NCI-H2081 (cell line): ENCODE measurements around the gene ENTPD8.
A peak's percentile ranks its signal among the peaks of the same experiment; 100 is the strongest.
"Not testable (repeated sequence)": the region's sequence is repeated elsewhere in the genome, so short reads cannot be mapped to it uniquely, and the experiment has no call there.

Experiments
- DNase-seq, 2 experiments: peaks; one replicate each; lab custom pipeline; 2025; lab: John Stamatoyannopoulos, UW

ENTPD8 gene

DNA sequence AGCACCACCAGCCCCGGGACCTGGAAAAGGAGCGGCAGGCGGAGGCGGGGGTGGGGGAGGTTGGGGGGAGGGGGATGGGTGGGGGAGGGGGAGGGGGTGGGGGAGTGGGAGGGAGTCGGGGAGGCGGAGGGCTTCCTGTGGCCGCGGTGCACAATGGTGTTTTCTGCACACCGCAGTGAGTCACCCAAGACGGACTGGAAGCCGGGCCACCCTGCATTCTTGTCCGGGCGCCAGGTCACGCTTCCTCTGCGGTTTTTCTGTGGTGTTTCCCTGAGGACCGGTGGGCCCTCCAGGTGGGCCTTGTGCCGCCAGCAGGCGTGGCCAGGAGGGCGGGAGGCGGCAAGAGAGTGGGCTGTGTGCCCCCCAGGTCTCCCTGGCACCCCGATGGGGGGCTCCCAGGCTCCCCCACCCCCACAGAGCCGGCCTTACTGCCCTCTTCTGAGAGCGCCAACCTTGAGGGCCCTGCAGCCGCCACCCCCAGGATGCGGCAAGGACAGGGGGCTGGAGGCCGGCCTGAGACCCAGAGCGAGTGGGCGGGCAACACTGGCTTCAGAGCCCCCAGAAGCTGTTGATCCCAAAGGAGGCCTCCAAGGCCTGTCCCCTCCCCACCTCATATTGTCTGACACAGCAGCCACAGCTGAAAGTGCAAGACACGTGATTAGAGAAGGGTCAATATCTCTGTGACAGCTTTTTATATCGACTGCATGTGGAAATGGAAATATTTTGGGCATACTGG is 29.3 kb downstream of the ENTPD8 start:
- DNase-seq = no peak

DNA sequence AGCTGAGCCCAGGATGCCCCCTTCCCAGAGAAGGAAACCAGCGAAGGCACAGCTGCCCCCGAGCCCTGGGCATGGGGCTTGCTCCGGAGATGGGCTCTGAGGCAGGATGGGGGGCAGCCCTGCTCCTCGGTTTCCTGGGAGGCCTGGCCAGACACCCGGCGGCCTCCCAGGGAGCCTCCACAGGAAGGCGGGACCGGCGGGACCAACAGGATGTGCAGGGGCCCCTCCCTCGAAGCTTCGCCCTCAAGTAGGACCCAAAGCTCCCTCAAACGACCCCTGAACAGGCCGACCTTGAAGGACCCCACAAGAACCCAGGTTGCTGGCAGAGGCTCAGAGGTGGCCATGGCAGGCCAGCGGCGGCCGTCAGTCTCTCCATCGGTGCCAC is 29.9 kb downstream of the ENTPD8 start:
- no peak for DNase-seq

DNA sequence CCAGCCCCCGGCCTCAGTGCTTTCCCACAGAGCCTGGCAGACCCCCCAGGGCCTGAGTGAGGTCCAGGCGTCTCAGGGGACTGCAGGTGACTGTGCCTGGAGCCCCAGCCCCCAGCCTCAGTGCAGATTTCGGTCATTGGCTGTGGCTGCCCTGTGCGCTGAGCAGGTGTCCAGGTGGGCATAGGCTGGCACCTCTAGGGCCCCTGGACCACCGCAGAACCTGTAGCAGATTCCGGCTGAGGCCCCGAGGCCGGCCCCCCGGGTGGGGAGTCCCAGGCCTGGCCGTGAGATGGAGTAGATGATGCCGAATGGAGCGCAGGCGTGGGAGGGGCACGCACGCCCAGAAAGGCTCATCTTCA is 30.3 kb downstream of the ENTPD8 start:
- DNase-seq = no peak

DNA sequence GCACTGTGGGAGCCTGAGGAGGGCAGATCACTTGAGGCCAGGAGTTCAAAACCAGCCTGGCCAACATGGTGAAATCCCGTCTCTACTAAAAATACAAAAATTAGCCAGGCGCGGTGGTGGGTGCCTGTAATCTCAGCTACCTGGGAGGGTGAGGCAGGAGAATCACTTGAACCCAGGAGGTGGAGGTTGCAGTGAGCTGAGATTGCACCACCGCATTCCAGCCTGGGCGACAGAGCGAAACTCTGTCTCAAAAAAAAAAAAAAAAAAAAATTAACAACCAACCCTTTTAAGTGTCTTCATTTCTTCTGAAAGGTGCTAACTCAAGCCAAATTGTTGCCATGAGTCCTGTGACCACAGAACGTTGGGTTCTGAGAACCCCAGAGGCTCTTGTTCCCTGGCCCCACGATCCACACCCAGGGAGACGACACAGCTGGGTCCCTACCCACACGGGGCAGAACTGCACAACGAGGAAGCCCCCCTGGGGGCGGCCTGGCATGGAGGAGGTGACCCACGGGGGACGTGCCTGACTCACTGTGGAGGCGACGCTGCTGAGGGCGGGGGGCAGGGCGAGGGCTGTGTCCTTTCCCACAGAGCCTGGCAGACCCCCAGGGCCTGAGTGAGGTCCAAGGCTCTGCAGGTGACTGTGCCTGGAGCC is 30.8 kb downstream of the ENTPD8 start:
- DNase-seq = not testable (repeated sequence)

DNA sequence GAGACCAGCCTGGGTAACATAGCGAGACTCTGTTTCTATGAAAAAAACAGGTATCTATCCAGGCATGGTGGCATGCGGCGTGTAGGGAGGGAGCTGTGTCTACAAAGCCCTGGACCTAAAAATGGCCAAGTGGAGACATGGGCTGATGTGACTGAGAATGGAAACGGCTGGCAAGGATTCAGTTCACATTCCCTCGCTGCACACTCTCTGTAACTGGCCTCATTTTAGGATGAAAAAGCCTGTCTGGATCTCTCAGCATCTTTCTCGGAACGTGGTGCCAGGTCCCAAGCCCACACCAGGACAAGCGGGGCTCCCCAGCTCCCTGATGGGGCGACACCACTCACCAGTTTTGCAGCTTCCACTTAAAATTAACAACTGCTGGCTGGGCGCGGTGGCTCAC is 31.6 kb downstream of the ENTPD8 start:
- DNase-seq = no peak

DNA sequence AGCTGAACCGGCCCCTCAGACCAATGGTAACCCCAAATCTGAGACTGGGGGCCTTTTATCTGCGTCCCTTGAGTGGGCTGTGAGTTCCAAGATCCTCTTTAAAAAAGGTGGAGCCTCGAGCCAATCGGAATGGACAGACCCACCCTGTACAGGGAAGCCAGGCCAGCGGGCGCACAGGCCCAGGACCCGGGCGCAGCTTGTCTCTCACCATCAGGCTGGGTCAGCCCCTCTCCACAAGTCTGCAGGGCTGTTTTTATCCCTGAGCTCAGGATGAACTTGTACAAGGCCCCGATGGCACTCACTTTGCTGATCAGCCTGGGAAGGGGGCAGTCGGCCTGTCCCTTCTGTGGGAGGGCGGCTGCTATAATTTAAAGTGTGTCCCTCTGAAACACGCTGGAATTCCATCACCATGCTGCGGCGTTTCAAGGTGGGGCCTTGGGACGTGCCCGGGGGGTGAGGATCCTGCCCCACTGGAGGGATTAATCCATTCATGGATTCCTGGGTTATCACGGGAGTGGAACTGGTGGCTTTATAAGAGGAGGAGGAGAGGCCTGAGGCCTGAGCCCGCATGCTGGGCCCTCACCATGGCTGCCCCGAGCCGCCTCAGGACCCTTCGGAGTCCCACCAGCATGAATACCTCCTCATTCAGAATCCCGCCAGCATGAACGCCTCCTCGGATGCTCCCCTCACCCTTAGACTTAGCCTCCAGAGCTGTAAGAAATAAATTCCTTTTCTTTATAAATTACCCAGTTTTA is 32.3 kb downstream of the ENTPD8 start:
- DNase-seq = no peak

DNA sequence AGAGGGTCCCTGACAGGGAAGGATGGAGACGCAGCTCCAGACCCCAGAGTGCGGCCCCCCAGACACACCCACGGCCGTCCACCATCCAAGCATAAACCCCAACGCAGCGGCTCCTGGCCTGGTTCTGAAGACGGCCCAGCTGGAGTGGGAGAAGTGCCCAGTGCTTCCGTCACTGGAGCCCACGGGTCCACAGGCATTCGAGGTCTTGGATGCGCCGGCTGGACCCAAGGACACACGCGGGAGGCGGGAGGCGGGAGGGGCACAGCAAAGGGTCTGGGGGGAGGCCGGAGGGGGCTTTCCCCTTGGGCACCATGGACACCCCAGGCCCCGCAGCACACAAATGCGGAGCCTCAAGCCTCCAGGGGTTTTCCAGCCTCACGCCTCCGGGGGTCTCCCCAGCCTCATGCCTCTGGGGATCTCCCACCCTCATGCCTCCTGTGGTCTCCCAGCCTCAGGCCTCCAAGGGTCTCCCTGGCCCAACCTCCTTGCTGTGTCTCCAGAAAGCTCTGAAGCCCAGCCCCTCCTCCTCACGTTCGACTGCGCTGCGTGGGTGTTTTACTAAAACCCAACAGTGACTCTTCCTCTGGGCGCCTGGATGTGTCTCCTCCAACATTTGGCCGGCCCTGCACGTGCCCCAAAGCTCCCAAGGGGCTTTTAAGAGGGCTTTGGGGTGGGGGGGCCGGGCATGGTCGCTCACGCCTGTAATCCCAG is 33.4 kb downstream of the ENTPD8 start:
- no peak for DNase-seq

DNA sequence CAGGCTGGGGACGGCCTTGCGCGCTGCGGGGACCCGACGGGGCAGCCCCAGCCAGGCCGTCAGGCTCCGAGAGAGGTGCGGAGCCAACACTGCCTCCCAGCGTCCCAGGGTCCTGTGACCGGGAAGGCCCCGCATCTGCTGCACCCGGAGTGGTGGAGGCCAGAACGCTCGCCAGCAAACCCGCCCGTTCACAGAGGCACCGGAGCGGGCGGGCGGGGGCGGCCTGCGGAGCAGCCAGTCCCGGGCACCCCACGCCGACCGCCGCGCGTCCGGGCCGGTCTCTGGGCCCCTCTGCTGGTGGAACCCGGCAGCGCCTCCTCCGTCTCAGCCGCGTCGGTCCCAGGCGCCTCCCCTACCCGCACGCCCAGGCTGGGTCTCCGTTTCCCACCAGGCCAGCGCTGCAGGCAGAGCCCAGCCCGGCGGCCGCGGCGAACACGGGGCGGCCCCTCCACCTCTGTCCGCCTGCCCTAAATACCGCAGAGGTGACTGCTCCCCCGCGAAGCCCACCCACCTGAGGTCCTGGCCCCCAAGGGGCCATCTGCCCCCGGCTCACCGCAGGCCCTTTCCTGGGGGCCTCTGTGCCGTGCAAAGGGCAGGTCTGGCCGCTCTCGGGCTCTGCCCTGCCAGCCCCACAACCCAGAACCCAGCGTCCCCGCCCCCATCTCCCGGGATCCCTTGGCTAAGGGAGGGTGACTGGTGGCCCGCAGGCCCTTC is 34.1 kb downstream of the ENTPD8 start:
- DNase-seq = peak; percentile 28 to 34

DNA sequence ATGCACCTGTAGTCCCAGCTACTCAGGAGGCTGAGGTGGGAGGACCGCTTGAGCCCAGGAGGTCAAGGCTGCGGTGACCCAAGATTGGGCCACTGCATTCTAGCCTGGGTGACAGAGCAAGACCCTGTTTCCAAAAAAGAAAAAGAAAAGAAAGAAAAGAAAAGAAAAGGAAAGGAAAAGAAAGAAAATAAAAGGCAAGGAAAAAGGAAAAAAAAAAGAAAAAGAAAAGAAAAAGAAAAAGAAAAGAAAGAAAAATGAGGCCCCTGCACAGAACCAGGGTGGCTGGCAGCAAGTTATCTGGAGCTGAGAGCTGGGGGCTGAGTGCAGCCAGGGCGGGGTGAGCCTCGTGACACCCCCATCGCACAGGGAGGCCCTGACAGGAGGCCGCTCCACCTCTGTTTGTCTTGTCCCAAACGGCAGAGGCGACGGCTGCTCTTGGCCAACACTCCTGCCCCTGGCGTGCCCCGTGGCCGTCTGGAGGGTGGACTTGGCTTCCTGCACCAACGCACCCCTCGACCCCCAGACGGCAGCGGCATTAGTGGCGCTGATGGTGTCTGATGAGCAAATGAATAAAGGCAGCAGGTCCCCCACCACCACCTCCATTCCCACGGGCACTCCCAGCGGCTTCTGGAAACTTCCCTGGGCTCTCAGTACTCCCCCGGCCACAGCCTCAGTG is 34.9 kb downstream of the ENTPD8 start:
- no peak for DNase-seq

DNA sequence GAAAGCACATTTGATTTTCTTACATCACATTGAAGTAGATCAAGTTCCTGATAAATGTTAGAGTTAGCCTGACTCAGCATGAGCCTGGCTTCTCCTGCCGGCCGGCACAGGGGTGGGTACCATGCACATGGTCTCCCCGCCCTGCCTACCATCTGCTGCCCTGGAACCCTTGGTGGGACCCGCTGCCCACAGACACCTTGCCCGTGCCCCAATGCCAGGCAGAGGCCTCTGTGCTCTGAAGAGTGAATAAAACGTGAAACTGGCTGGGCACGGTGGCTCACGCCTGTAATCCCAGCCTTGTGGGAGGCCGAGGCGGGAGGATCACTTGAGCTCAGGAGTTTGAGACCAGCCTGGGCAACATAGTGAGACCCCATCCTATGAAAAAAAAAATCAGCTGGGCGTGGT is 35.5 kb downstream of the ENTPD8 start:
- DNase-seq = no peak

DNA sequence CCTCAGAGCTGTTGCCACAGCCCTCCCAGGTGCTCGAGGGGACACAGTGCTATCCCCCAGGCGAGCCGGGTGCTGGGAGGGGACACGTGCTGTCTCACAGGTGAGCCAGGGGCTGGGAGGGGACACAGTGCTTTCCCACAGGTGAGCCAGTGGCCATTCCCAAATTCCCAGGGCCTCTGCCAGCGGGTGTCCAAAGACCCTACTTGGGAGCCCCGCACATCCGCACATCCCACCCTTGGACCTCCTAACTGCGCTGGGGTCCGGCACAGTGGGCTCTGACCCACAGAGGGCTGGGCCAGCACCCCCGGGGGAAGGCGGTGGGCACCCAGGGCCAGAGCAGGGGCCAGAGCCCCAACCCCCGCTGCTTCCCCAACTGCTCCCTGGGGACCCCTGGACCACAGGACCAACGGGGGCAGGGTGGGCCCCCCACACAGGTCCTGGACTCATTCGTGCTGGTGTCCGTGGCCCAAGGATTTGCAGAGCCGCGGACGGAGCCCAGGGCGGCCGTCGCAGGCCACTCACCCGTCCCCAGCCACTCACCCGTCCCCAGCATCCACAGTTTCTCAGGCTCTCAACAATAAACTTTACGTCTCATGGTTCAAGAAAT is 36.1 kb downstream of the ENTPD8 start:
- no peak for DNase-seq

DNA sequence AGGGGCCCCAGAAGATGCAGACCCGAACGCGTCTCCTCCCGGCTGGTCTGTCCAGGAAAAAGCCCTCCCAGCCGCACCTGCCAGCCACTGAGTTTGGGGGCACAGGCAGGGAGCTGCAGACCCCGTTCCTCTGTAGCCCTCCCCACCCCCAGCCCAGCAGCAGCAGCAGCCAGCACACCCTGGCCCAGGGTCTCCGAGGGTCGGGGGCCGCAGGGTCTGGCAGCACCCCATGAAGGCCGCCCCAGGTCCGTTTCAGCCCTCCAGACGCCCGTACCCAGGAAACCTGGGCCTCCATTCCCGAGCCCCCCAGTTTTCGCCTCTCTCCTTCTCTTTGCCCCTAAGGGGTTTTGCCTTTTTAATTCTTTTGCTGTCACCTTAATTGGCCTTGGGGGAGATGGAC is 37.9 kb downstream of the ENTPD8 start:
- DNase-seq = no peak

DNA sequence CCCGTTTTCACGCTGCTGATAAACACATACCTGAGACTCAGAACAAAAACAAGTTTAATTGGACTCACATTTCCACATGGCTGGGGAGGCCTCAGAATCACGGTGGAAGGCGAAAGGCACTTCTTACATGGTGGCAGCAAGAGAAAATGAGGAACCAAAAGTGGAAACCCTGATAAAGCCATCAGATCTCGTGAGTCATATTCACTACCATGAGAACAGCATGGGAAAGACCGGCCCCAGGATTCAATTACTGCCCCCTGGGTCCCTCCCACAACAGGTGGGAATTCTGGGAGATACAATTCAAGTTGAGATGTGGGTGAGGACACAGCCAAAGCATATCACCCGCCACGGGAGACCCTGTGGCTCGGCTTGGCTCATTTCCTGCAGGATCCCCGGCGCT is 38.4 kb downstream of the ENTPD8 start:
- DNase-seq = no peak

DNA sequence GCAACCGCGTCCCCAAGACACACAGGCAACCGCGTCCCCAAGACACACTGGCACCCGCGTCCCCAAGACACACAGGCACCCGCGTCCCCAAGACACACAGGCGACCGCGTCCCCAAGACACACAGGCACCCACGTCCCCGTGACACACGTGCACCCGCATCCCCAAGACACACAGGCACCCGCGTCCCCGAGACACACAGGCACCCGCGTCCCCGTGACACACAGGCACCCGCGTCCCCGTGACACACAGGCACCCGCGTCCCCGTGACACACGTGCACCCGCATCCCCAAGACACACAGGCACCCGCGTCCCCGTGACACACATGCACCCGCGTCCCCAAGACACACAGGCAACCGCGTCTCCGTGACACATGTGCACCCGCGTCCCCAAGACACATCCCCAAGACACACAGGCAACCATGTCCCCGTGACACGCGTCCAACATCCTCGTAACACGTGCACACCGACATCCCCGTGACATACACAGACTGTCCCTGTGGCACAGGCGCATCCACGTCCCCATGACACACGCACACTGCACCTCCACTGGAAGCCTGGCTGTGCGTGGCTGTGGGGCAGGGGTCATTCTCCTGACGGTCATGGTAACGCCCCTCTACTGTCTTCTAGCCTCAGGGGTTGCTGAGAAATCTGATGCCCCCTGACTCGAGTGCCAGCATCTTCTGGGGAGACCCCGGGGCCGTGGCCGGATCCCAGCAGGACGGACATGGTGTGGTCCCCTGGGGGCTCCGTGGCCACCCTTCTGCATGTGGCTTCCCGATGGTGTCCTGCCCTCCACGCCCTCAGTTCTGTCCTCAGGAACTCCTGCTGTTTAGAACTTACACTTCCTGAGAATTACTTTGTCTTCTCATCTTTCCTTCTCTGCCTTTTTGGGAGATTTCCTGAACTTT is 42.3 kb downstream of the ENTPD8 start:
- no peak for DNase-seq

DNA sequence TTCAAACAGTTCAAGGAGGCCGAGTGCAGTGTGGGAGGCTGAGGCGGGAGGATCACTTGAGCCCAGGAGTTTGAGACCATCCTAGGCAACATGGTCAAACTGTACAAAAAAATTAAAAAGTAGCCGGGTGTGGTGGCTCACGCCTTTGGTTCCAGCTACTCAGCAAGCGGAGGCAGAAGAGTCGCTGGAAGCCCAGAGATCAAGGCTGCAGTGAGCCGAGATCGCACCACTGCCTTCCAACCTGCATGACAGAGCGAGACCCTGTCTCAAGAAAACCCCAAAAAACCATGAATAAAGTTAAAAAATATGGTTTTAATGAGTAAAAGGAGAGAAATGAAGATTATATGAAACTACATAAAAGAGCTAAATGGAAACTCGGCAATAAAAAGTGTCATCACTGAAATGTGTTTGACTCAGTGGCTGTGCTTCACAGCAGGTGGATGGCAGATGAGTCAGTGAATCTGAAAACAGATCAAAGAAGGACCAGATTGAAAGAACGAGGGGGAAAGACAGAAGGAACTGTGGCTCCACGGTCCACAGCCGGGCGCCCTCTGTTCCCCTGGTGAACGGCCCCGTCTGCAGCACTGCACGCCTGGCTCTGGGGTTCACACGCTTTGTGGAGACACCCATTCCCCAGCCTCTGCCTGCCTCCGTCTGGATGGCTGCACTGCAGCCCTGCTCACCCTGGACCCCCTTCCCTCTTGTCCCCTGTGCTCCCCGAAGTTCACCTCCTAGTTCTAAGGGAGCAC is 43.3 kb downstream of the ENTPD8 start:
- no peak for DNase-seq

DNA sequence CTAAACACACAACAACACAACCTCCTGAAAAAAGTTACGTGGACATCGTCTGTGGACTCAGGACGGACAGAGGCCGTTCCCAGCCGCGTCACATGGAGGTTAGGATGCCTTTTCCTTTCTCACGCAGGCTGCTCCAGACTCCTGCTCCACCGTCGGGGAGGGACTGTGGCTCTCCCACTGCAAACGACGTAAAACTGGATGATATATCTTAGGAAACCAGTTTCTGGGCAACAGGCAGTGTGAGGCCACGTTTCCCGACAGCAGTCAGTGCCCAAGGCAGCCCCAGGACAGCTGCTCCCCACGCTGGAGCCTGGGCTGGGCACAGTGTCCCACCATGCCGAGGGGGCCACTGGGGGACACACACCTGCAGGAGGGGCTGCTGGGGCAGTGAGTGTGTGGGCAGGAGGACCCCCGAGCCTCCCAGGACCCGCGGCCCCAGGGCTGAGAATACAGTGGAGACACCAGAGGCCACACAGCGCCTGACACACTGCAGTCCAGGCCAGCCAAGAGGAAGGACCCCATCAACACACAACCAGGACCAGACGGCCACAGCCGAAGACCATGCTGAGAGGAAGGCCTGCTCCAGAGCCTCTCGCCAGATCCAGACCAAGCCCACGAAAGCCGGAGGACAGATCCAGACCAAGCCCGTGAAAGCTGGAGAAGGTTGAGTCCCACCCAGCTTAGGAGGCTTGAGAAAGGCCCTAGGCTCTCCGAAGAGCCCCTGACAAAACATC is 44.4 kb downstream of the ENTPD8 start:
- no peak for DNase-seq

DNA sequence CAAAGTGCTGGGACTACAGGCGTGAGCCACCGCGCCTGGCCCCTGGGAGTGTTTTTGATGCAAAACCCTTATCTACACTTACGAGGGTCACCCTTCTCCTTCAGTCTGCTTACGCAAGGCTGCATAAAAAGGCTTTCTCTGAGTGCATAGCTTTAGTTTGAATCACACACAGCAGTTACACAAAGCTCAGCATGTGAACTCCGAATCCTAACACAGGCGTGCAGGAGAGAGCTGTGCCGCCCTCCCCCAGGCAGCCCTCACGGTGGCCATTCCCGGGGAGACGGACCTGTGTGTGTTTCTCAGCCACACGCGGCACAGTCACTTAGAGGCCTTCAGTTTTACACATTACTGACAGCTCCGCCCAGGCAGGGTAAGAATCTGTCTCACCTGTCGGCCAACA is 44.9 kb downstream of the ENTPD8 start:
- DNase-seq = no peak

DNA sequence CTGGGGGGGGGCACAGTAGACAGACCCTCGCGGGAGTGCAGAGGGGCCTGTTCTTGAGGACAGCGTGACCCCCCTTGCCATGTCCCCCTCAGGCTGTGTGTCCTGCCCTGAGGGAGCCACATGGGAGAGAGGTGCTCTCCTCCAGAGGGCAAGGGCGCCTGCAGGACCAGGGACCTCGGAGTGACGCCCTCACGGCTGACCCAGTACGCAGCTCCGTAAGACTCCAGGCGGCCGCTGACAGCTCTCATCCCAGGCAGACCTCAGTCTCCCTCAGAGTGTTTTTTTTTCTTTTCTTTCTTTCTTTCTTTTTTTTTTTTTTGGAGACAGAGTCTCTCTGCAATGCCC is 45.5 kb downstream of the ENTPD8 start:
- DNase-seq = no peak
